ENCODE results near the gene ERGIC1. TPM values are rescaled to one million over a fixed set of nuclear protein-coding genes. Genes with fewer than 3 reads are reported as not detected.
A peak's percentile ranks its signal among the peaks of the same experiment; 100 is the strongest.
"Not testable (repeated sequence)": the region's sequence is repeated elsewhere in the genome, so short reads cannot be mapped to it uniquely, and the experiment has no call there.

The ERGIC1 gene
- total and polyA plus RNA-seq, 7 donors, result 49.9 to 116 (median 53.9) TPM

DNA sequence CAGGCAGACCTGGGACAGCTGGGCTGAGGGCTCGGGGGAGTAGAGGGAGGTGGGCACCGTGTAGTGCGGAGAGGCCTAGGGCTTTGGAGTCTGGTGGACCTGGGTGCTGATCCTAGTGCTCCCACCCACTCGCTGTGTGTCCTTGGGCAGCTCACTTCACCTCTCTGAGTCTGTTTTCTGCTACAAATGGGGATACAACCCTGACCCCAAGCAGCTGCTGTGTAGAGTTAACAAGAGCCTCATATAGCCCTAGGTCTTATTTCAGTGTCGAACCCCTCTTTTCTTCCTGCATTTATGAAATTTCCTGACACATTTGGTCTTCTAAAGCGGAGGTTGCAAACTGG is 16.4 kb downstream of the ERGIC1 start:
- no peaks in the 10 kb centered on the region for H3K27me3 ChIP-seq (ENCODE audit: insufficient read depth in 3 of 3, low read length in 2 of 3)
- no peaks in the 10 kb centered on the region for H3K9me3 ChIP-seq
- TF ChIP-seq, protein P1, sequence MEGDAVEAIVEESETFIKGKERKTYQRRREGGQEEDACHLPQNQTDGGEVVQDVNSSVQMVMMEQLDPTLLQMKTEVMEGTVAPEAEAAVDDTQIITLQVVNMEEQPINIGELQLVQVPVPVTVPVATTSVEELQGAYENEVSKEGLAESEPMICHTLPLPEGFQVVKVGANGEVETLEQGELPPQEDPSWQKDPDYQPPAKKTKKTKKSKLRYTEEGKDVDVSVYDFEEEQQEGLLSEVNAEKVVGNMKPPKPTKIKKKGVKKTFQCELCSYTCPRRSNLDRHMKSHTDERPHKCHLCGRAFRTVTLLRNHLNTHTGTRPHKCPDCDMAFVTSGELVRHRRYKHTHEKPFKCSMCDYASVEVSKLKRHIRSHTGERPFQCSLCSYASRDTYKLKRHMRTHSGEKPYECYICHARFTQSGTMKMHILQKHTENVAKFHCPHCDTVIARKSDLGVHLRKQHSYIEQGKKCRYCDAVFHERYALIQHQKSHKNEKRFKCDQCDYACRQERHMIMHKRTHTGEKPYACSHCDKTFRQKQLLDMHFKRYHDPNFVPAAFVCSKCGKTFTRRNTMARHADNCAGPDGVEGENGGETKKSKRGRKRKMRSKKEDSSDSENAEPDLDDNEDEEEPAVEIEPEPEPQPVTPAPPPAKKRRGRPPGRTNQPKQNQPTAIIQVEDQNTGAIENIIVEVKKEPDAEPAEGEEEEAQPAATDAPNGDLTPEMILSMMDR (IDR thresholded peaks at IDR 0.05), result no peak
- H3K4me1 ChIP-seq, result peaks cover 54% of the 10 kb centered on the region
- H3K27ac ChIP-seq, result no peak overlapping the region
- intact Hi-C loops (cut with DNase I), result no loop called here
- DNase-seq (no peak), ATAC-seq (no peak)
- H3K4me3 ChIP-seq, result no peak overlapping the region
- WGBS, 3 donors, result 69 to 87% (median 79%) methylated on average over 6 of the region's 6 CpGs
- no peaks in the 10 kb centered on the region for H3K36me3 ChIP-seq (ENCODE audit: insufficient read depth in 1 of 2, low read depth in 1 of 2)

DNA sequence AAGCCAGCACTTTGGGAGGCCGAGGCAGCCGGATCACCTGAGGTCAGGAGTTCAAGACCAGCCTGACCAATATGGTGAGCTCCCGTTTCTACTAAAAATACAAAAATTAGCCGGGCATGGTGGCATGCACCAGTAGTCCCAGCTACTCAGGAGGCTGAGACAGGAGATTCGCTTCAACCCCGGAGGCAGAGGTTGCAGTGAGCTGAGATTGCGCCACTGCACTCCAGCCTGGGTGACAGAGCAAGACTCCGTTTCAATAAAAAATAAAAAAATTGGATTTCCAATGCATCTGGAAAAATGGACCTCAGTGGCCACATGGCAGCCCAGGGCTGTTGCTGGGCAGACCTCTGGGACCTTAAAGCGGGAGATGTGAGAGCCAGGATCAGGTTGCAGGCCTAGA is 17.2 kb downstream of the ERGIC1 start:
- intact Hi-C loops (cut with DNase I); H3K9me3 ChIP-seq; H3K4me3 ChIP-seq; DNase-seq; ATAC-seq; H3K36me3 ChIP-seq (ENCODE audit: insufficient read depth in 1 of 2, low read depth in 1 of 2); H3K27ac ChIP-seq; H3K27me3 ChIP-seq (ENCODE audit: insufficient read depth in 3 of 3, low read length in 2 of 3): not testable (repeated sequence)
- 92 to 97% (median 94%) methylated on average over 9 of the region's 9 CpGs for whole genome bisulfite sequencing, 3 donors
- peaks cover 56% of the 10 kb centered on the region for H3K4me1 ChIP-seq

DNA sequence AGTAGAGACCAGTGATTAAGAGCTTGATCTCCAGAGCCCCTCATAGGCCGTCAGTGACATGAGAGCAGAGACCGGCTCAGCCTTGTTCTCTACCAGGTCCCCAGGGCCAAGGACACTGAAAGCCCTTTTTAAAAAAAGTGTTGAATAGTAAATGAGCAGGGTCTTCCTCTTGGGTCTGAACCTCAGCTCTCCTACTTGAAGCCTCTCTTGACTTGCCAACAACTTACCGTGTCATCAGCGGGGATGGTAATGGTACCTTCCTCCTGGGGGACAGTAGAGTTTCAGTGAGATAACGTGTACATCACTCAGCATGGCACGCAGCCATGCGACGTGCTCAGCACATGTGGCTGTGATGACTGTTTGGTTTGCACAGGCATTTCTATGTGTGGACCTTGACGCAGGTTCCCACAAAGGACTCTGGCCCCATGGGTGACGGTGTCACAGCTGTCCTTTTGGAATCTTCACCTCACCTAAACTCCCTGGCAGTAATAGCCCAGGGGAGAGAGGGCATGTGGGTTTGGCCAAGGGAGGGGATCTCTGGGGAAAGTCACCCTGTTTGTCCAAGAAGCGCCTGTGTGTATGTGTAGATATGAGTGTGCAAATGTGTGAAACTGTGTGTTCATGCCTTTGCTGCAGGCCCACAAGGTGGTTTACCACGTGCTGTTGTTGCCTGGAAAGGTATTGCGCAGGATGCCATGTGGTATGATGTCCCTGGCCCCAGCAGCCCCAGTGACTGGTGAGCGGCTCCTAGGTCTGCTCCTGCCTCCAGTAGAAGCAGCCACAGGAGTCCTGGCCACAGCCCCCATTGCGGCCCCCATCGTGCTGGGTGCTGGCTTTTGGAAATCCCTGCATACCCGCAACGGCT is 18.7 kb downstream of the ERGIC1 start:
- Histone ChIP-seq H3K4me3 (no peak overlapping the region), H3K27me3 (ENCODE audit: insufficient read depth in 3 of 3, low read length in 2 of 3) (no peaks in the 10 kb centered on the region), H3K9me3 (no peaks in the 10 kb centered on the region), H3K27ac (peak overlapping the region; percentile 64), H3K36me3 (ENCODE audit: insufficient read depth in 1 of 2, low read depth in 1 of 2) (no peaks in the 10 kb centered on the region), H3K4me1 (peaks cover 48% of the 10 kb centered on the region)
- DNase-seq (peak; percentile 72 to 74), ATAC-seq (peak; percentile 60 to 87 (median 75))
- intact Hi-C loops (cut with DNase I), result no loop called here
- 75 to 81% (median 77%) methylated on average over 18 of the region's 18 CpGs for WGBS, 3 donors
- TF ChIP-seq, protein P1 (IDR thresholded peaks at IDR 0.05), result no peak

DNA sequence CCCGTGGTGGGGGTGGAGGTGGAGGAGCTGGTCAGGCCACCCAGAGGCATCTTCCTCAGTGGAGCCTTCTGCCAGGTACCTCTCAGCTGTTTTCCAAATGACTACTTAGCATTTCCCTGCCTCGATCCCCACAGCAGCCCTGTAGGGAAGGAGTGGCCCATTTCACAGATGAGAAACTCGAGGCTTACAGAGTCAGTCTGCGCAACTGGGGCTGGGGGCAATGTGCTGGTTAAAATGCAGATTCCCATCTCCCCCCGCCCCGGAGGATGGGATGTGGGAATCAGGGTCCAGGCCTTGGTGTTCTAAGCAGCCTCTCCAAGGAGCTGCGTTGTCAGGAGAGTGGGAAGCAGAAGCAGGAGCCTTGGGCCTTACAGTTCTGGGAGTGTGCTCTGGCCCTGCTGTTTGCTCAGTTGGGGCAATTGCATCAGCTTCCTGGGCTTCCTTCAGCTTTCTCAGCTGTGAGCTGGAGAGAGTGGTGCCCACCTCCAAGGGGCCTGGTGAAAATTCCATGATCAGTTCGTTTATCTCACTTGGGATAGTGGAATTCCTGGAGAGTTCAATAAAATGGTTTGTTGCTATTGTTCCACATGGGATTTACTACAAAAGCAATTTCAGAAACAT is 19.4 kb downstream of the ERGIC1 start:
- Histone ChIP-seq H3K27me3 (ENCODE audit: insufficient read depth in 3 of 3, low read length in 2 of 3) (no peaks in the 10 kb centered on the region), H3K4me3 (no peak overlapping the region), H3K4me1 (peaks cover 54% of the 10 kb centered on the region), H3K9me3 (no peaks in the 10 kb centered on the region), H3K36me3 (ENCODE audit: insufficient read depth in 1 of 2, low read depth in 1 of 2) (no peaks in the 10 kb centered on the region), H3K27ac (peak overlapping the region; percentile 64)
- no peak for ATAC-seq
- intact Hi-C loops (cut with DNase I), result no loop called here
- no peak for DNase-seq
- TF ChIP-seq, protein P1 (IDR thresholded peaks at IDR 0.05), result no peak
- 84 to 87% (median 84%) methylated on average over 8 of the region's 8 CpGs for WGBS, 3 donors

DNA sequence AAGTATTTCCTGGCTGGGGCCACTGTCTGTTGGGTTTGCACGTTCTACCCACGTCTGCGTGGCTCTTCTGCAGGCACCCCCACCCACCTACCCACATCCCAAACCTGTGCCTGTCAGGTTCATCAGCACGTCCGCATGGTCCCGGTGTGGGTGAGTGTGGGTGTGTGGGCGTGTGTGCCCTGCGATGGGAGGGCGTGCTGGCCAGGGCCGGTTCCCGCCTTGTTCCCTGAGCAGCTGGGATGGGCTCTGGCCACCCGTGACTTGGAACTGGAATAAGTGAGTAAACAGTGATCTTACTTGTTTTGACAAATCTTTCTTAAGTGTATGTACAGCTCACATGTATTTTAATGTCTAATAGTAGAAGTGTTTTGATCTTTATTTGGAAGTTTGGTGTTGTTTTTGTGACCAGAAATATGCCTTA is 20.4 kb downstream of the ERGIC1 start:
- peak overlapping the region; percentile 64 for H3K27ac ChIP-seq
- H3K4me1 ChIP-seq, result peaks cover 62% of the 10 kb centered on the region
- WGBS, 3 donors, result 61 to 70% (median 63%) methylated on average over 12 of the region's 12 CpGs
- no peaks in the 10 kb centered on the region for H3K9me3 ChIP-seq
- TF ChIP-seq, protein P1 (IDR thresholded peaks at IDR 0.05), result no peak
- H3K36me3 ChIP-seq (ENCODE audit: insufficient read depth in 1 of 2, low read depth in 1 of 2), result no peaks in the 10 kb centered on the region
- DNase-seq (peak; percentile 45 to 74), ATAC-seq (peak in 1 of 4 donors; percentile 30)
- no peak overlapping the region for H3K4me3 ChIP-seq
- intact Hi-C loops (cut with DNase I), result no loop called here
- no peaks in the 10 kb centered on the region for H3K27me3 ChIP-seq (ENCODE audit: insufficient read depth in 3 of 3, low read length in 2 of 3)
